HG03469 (cell line): ENCODE results near the gene SCFD2.

Source experiments
- ATAC-seq: cut with Tn5 transposase; IDR thresholded peaks from one replicate; pipeline ENCODE4 v1.9.1; 2021; ENCODE audit warnings: mild to moderate bottlenecking, moderate library complexity, moderate number of reproducible peaks; ENCODE audit not compliant: unreplicated experiment

SCFD2 gene

DNA sequence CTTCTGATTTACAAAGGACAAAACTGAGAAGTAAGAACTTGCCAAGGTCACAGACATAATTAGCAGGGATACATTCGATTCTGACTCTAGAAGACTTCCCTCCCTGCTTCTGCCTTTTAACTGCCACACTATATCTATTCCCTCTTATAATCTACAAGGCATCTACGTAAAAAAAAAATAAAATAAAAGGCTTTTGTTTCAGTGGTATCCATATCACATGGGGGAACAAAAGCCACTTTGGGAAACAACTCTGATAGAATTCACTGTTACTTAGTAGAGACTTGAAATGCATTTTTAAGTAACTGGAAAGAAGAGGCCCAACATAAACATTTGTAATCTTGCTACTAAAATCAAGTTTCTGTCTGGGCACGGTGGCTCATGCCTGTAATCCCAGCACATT is 247.2 kb downstream of the SCFD2 start:
- ATAC-seq = no peak

DNA sequence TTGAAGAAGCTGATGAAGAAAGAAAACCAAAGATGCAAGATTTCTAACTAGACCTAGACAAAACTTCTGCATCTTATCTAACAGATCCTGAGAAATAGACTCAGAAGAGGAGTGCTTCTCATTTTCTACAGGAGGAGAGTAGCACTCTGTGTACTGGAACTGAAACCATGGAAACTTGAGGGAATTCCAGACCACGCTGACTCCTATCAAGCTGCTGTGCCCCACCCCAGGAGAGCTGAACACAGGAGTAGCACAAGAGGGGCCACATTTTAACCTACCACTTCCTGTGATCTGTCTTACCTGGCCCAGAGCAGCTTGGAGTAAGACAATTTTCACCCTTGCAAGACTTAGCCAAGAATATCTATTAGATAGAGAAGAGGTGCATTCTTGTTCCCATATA is 248.9 kb downstream of the SCFD2 start:
- ATAC-seq = no peak

DNA sequence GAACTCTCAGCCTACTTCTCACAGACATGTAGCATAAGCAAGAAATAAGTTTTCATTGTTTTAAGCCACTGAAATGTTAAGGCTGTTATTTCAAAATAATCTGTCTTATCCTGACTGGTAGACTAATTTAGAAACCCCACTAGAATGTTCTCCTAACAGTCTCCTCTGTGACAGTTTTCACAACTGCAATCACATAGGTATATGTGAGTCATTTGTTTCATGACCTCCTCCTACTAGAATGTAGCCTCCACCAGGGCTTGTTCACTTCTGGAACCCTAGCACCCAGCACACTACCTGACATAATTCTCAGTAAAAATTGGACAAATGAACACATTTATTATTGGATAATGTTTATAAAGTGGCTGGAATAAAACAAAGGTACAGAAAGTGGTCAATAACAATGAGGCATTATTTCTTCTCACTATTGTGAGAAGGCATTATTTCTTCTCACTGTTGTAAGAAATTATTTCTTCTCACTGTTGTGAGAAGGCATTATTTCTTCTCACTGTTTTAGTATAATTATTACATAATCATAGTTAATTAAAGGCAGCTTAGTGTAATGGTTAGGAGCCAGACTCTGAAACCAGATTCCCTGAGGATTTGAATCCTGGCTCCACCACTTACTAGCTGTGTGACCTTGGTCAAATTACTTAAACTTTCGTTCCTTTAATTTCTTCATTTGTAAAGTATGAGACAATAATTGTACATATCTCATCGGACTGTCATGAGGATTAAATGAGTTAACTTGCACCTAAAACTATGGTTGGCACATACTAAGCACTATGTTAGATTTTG is 252.2 kb downstream of the SCFD2 start:
- peak; percentile 78 for ATAC-seq

DNA sequence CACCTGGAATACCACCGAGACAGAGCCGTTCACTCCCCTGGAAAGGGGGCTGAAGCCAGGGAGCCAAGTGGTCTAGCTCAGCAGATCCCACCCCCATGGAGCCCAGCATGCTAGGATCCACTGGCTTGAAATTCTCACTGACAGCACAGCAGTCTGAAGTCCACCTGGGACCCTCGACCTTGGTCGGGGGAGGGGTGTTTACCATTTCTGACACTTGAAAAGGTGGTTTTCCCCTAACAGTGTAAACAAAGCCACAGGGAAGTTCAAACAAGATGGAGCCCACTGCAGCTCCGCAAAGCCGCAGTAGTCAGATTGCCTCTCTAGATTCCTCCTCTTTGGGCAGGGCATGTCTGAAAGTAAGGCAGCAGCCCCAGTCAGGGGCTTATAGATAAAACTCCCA is 260.5 kb downstream of the SCFD2 start:
- ATAC-seq = no peak

DNA sequence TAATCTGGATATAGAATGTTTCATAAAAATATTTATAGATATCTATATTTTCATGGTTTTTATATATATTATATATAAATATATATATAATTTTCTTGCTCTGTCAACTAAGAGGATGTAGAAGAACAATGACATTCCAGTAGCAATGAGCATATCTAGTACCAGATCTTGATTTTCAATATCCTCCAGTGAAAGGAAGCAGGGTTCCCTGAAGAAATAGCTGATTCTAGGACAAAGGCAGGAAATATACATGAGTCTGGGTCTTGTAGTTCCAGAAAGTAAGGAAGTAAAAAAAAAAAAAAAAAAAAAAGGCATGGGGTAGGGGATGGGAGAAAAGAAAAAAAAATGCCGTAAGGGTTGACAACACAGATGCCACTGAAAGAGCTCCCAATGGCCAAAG is 262.4 kb downstream of the SCFD2 start:
- ATAC-seq = no peak

DNA sequence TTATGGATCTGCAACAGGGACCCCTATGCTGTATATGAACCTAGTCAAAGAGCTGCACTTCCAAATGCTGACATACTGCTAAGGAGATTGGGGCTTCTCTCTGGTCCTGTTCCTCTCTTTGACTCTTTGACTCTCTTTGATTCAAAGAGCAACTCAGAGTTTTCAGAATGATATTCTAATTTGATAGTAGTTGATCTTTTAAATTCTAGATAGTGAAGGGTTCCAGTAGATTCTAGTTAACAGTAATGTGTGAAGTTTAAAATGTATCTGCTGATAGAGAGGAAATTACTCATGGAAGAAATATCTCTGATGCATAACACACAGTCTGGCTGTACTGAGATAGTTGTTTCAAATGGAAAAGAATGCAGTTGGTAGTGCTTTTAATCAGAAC is 264.7 kb downstream of the SCFD2 start:
- ATAC-seq = no peak

DNA sequence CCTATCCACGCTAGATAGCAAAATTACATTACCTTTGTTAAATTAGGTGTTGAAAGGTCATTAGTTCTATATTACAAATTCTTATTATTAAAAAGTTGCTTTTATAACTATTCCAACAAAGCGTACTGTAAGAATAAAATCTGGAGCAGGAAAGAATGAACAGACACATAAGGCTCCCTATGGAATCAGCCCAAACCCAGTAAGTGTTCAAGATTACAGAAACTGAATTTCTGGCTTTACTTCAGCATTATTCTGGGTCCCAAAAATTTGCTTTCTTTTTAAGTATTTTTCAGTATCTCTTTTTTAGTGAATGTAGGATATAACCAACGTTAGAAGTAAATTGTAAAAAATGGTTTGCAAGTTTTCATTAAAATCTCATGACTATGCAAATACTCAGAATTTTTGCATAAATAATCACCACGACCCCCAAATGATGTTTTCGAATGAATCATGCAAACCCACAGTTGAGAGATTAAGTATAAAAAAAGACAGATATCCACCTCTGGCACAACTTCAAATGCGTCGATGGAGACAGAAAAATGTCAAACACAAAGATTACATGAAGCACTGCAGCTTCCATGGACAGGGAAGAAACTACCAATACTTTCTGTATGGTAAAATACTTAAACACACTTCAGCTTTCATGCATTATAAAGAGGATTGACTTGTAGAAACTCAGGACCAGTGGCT is 265.2 kb downstream of the SCFD2 start:
- no peak for ATAC-seq

DNA sequence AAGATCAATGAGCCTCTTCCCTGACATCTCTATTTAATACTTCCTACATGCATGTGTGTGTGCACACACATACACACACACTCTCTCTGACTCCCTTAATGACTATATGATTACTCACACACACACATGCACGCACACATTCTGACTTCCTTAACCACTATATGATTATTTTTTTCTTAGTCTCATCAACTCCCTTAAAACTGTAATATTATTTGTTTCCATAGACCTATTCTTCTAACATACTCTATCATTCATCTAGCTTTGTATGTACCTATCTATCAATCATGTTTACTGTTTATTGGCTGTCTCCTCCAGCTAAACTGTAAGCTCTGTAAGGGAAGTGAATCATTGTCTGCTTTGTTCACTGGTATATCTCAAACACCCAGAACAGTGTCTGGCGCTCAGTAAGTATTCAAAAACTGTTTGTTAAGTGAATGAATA is 267.2 kb downstream of the SCFD2 start:
- ATAC-seq = no peak

DNA sequence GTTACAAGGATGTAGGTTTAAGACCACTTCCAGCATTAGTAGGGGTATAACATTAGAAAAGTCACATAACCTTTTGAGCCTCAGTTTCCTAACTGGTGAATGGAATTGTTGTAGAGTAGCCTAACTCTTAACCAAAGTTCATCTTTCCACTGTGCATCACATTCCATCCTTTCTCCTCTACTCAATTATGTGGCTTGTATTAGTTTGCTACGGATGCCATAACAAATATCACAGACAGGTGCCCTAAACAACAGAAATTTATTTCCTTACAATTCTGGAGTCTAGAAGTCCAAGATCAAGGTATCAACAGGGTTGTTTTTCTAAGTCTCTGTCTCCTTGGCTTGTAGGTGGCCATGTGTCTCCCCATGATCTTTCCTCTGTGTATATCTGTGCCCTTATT is 271.8 kb downstream of the SCFD2 start:
- ATAC-seq = no peak

DNA sequence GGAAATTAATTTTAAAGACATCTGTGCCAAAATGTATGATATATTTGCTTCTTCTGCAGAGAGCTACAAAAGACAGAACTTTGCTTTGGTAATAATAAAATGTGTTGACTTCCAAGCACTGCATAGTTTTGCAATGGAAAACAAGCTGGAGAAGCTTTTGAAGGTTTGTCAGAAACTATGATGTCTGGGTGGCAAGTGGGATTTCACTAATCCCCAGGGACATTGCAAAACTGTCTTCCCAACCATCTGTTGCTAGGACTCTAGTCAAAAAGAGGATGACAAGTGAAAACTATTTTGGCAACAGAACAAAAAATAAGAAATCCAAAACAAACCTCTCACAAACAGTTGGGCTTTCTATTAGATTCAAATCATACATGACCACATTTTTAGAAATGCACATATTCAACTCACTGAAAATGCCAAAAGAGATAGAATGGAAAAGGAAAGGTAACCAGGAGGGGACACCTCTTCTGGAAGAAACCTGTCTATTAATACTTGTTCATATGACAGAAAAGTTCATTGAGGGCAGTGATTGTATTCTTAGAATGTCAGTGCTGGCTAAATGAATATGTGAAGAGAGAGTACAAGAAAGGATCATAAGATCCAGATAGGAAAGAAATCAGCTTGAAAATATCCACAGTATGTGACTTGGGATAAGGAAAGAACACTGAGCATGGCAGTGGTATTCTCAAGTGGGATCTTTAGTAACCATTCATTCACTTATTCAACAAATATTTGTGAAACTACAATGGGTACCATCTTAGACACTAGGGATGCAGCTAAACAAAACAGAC is 275.7 kb downstream of the SCFD2 start:
- no peak for ATAC-seq

DNA sequence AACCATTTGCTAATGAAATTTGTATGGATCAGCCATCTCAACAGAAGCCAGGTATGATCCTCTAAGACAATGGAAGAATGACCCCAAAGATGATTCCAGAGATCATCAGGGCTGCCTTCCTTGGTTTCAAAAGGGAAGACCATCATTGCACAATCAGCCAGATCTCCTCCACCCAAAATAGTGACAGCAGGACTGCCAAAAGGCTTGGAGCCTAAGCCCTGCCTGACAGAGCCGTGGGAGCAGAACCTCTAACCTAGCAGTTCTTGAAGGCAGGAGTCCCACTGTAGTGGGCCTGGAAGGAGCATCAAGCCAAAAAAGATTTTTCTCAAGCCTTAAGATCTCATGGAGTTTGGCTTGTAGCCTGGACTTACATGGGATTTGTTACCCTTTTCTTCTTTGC is 277.7 kb downstream of the SCFD2 start:
- ATAC-seq = no peak

DNA sequence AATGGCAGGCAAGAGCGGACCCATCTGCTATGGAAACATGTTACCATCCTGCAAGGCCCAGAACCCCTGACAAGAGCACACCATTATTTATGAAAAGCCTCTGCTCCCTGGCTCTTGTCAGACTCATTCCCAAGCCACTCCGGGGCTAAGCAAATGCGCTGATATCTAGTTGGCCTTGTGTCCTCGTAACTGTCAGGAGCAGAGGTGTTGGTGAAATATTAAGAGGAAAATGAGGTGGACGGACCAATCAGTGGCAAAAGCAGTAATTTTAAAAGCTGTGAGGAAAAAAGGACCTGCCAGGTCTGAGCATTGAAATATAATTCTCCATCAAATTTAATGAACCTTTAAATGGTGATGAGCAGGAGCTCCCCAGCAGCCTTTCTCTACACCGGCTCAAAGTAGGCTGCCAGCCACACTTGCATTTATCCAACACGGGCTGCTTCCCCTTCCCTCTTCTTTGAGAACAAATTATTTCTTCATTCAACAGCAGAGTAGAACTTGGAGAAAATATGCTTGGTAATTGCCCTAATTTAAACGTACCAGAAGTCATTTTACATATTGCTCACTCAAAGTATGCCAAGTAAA is 289.4 kb downstream of the SCFD2 start:
- ATAC-seq = no peak

DNA sequence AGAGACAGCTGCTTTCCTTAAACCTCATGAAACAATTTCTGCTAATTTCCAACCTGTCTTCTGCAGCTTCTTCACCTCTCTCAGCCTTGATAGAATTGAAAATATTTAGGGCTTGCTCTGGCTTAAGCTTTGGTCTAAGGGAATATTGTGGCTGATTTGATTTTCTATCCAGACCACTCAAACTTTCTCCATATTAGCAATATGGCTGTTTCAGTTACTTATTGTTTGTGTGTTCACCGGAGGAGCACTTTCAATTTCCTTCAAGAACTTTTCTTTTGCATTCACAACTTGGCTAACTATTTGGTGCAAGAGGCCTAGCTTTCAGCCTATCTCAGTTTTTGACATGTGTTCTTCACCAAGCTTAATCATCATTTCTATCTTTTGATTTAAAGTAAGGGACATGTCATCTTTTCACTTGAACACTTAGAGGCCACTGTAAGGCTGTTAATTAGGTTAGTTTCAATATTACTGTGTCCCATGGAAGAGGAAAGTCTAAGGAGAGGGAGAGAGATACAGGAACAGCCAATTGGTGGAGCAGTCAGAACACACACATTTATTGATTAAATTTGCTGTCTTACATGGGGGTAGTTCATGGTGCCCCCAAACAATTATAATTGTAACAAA is 290.6 kb downstream of the SCFD2 start:
- no peak for ATAC-seq

DNA sequence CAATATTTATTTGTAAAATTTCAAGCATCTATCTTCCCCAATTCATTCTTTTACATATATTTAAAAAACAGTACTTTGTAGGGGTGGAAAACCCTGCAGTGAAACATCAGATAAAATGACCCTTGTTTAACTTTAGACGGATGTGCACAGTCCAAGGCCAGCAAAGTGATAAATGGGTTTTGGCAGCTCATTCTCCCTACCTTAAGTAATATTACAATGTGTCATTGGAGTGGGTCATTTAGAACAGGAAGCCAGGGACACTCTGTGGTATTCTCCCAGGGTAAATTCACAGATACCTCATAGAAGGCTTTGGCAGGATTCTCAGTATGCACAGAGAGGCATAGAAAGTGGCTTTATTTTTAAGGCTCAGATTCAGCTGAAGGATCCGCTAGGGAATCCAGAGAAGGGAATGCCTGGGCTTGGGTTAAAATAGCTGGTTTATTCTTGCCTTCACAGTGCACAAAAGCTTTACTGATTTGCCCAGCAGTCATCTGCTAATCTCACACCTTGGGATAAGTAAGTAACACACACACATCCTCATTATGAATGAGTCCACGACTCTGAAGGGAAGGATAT is 297.0 kb downstream of the SCFD2 start:
- no peak for ATAC-seq

DNA sequence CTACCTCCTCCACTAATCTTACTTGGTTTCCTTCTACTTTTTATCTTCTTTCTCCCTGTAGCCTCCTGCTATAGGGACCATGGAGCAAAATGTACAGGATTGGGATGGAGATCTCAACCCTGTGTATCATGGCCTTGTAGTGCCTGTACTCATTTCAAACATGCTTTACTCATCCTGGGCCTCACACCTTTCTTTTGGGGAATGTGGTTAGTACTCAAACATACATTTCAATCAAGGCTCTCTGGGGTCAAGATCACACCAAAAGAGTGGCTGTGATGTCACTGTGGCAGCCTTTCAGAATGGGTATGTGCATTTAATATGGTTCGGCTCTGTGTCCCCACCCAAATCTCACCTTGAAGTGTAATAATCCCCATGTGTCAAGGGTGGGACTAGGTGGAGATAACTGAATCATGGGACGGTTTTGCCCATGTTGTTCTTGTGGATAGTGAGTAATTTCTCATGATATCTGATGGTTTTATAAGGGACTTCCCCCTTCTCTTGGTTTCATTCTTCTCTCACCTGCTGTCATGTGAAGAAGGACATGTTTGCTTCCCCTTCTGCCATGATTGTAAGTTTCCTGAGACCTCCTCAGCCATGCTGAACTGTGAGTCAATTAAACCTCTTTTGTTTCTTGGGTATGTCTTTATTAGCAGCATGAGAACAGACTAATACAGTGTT is 298.6 kb downstream of the SCFD2 start:
- no peak for ATAC-seq

DNA sequence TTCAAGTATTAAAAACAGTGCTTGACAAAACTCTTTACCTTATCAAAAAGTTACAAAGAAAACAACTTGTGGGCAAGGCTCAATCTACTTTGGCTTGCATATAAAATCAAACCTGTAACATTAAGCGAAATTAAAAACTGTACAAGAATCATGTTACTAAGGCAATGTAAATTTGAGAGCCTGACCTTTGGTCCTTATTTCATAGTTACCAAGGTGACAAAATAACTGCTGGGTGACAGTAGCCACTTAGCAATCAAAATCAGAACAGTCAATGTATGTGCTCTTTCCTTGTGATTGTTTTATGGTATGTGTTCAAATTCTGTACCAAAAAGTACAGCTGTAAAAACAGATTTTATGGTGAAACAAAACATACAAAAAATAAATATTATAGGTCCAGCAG is 299.7 kb downstream of the SCFD2 start:
- no peak for ATAC-seq

DNA sequence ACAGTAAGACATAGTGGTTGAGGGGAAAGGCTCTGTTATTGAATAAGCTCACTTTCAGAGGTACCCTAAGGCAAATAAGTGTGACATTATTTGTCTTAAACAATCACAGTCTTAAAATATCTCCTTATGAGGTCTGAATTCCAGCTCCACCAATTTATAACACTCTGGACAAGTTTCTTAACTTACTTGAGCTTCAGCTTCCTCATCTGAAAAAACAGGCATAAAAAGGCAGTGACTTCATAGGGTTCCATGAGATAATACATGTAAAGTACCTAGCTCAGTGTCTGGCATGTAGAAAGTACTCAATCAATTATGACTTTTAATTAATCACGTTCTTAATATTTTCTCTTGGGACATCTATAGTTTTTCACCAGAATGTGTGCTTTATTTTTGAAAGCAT is 301.3 kb downstream of the SCFD2 start:
- no peak for ATAC-seq

DNA sequence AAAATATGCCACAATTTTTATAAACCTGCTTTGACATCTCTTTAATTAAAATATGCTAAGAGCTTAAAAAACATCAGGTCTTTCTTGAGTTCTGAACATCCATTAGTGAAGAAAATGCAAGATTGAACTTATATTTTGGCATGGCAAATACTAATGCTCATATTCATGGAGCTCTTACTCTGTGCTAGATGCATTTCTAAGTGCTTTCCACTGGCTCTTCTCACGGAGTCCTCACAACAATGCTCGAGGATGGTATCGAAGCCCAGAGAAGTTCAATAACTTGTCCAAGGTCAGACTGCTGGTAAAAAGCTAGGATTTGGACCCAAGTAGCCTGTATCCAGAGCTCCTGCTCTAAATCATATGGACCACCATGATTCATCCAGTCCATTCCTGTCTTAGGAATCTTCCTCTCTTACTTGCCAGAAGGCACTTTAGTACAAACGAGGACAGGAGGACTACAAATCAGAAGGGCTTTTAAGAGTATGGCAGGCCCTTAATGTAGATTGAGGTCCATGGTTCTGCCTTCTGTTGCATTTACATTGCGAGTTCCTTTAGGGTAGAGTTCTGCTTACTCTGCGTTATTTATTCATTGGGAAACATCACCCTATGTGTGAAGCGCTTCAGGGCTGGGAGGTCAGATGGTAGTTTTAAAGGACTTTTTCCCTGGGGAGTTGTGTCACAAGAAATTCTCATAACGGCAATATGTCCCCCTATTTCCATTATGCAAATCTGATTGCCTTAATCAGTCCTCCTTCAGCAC is 304.6 kb downstream of the SCFD2 start:
- no peak for ATAC-seq

DNA sequence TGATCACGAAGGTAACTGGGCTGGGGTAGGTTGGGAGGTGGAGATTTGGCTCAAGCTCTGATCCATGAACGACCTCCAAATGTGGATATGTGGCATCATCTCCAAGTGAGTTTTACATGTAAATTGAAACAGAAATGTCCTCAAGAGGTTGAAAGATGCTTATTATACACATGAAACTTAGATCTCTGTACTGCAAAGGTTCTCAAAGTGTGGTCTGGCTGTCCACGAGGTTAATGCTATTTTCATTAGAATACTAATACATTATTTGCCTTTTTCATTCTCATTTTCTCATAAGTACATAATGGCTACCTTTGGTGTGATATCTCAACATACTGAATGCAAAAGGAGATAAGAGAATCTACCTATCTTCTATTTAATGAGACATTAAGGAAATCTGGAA is 305.6 kb downstream of the SCFD2 start:
- ATAC-seq = no peak
